GM19397 (cell line): ENCODE data around the gene LRRTM3.

Experiments
- ATAC-seq: cut with Tn5 transposase; IDR thresholded peaks from one replicate; pipeline ENCODE4 v1.9.1; 2021; ENCODE audit warnings: mild to moderate bottlenecking, moderate library complexity; ENCODE audit not compliant: unreplicated experiment

Gene LRRTM3

DNA sequence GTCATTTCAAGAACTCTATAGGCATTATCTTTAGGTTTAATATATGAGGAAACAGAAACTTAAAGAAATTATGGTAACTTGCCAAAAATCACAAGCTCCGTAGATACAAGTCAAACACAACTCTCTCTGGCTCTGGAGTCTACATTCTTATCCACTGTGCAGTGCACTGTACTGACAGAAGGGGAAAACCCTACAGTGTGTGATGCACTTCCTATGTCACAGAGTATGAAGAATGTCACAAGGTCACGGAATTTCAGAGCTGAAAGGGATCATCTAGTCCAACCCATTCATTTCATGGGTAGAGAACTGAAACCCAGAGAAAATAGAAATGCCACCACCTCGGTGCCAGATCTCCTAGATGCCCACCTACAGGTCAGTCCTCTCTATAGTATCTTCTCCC, 86.1 kb downstream of the LRRTM3 start:
- ATAC-seq, result no peak

DNA sequence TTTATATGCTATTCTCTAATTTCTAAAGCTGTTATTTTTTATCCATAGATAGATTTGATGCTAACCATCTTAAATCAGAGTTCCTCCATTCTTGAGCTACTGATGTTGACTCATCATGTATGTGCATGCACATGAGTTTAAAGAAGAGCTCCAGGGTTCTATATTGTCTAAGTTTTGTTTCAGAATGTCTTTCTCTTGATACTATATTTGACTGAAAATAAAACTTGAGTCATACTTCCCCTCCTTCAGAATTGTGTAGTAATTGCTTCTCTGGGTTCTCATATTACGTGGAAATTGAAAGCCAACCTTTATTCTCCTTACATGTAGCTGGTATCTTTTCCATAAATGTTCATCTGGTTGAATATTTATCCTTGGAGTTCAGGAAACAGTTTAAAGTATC, 89.4 kb downstream of the LRRTM3 start:
- no peak for ATAC-seq

DNA sequence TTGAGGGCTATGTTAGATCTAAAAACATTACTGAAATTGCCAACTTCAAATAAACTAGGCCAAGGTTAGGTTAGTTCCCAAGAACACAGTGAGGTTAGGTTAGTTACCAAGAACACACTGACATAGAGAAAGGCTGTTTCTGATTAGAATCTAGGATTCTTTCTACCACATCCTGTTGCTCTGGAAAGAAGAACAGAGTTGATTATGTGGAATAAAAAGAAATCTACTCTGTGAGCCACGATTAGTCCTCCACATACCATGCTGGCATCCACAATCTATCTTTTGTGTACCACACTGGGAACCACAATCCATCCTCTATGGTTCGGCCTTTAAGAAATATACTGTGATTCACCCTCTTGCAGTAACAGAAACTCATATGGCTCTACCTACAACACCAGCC, 91.4 kb downstream of the LRRTM3 start:
- ATAC-seq, result no peak

DNA sequence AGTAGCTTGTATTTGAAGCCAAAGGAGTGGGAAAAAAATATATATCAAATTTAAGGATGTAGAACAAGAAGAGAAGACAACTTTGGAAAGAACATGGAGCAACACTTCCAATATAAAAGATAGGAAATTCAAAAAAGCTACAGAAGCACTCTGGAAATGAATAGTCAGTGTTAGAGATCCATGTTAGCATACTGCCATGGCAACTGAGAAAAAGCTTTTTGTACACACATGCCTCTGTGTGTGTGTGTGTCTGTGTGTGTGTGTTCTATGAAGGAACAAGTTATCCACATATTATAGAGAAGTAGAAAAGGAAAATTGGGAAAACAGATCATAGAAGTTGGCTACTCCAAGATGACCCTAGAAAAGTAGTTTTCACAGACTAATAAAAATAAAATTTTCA, 96.3 kb downstream of the LRRTM3 start:
- ATAC-seq, result no peak

DNA sequence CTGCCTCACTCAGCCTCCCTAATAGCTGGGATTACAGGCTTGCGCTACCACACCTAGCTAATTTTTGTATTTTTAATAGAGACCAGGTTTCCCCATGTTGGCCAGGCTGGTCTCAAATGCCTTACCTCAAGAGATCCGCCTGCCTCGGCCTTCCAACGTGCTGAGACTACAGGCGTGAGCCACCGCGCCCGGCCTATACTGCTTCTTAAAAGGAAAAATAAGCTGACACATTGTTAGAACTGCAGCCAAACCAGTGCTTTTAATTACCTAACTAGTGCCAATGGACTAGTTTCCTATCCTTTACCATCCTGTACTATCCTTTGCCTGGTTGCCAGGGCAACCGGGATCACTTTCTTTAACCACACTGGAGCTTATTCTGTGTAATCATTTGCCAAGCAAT, 108.0 kb downstream of the LRRTM3 start:
- no peak for ATAC-seq

DNA sequence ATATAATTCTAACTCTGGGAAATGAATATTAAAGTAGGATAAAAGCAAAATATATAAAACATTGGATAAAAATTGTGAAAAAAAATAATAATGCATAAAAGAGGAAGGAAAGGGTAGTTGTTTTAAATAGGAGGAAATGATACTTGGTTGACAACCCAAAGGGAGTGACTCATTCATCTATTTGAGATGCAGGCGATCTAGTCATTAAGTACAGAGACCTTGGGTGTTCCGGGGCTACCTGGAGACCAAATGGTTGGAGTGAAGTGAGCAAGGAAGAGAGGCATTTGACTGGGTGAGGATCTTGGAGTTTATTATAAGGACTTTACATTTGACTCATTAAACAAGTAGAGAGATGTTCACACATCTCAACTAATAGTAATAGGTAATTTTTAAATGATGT, 111.0 kb downstream of the LRRTM3 start:
- ATAC-seq, result no peak

DNA sequence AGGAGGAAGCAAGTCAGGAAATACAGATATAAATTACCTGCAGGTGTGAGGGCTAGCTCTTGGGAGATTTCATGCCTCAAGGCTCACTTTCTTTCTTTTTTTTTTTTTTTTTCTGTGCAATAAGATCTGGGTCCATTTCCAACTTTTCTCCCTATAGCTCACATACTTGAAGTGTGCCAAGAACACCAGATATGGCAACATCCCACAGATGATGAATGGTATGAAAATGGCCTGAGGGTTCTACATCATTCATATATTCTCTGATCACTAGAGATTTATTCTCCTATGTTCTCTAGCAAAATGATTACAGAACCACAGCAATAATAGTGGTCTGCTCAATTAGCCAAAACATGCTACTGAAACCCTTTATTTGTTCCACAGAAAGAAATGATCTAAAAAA, 117.2 kb downstream of the LRRTM3 start:
- no peak for ATAC-seq

DNA sequence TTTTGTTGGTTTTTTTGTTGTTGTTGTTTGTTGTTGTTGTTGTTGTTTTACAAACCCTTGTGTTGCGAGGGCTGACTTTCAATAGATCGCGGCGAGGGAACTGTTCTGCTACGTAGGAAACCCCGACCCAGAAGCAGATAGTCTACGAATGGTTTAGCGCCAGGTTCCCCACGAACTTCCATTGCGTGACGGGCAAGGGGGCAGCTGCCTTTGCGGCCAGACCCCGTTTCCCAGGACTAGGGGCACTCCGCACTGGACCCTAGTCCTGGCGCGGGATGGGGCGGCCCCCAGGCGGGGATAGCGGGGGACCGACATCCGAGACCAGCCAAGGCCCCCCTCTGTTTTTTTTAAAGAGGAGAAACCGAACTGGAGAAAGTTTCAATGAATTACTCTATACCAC, 119.6 kb downstream of the LRRTM3 start:
- no peak for ATAC-seq

DNA sequence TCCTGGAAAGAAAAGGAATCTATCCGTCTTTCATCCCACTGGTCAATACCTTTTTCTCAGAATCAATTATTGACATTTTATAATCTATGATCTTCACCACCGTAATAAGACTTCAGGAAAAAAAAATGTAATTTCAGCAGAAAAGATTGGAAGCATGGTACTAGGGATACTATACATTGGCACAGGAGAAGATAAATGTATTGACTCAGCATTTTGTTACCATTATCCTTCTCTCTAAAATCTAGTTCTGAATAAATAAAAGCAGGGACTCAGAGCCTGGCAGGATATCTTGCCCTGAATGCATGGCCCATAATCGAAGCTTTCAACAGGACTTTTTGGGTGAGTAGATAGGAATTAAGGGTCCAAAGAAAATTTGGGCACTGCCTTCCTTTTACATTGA, 120.7 kb downstream of the LRRTM3 start:
- ATAC-seq, result no peak

DNA sequence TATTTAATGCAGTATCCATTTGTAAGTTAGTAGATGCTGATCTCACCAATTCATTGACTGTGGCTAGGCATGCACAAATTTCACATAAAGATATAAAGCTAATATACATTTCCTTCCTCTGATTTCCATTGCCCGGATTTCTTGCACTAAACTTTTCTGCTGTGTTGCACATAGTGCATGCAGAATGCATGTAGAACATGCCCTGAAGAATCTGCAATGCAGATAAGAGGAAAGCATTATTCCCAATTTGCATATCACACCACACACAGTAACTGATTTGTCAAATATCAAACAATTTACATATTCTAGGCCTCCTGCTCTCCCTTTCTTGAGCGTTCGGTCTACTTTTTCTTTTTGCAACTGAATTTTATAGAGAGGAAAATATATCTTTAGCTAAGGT, 124.2 kb downstream of the LRRTM3 start:
- ATAC-seq, result no peak

DNA sequence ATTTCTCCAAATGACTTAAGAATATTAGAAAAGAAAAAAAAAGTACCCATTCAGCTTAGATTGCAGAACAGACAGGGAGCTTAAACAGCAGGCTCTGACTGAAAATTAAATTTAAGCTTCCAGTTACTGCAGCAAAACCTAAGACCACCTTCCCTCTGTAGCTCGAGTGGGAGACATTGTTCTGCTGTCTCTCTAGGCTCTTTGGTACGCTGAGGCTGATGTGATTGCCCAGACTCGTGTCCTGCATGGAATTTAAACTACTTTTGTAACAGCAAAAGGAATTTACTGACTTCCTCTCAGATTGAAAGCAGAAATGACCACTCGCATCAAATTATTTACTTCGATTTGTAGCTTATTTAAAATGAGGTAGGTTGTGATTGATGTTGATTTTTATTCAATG, 124.6 kb downstream of the LRRTM3 start:
- no peak for ATAC-seq

DNA sequence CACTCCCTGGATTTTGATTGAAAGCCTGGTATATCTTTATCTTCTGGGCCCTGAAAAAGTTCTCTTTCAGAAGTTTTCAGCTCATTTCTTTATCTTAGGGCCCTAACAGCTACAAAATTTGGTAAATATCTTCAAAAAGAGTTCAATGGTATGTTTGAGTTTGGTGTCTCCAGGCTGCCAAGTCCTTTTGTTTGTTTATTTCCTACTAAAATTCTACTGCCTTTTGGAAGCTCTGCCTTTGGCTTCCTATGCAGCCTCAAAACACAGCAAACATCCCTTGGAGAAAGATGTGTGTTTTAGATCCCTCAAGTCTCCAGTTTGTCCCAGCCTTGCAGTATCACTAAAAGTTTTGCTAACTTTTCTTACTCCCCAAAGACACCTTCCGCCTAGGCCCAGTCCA, 146.8 kb downstream of the LRRTM3 start:
- ATAC-seq, result no peak

DNA sequence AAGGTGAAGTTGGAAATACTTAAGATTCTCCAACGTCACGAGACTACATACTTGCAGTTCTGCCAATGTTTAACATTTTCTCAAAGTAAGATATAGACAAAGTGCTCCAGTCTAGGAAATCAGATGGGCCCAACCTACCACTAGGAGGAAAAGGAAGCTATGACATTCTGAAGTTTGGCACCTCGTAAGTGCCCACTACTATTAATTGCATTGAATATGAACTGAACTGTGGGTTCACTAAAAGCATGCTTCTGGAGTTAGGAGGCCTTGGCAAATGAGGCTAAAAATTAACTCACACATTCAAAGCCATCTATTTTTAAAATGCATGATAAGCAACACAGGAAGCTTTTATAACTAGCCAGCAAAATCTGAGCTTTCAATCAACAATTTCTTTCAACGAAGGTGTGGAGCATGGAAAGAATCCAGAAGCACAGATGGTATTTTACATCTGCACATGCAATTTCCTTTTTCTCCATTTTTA, 149.7 kb downstream of the LRRTM3 start:
- no peak for ATAC-seq

DNA sequence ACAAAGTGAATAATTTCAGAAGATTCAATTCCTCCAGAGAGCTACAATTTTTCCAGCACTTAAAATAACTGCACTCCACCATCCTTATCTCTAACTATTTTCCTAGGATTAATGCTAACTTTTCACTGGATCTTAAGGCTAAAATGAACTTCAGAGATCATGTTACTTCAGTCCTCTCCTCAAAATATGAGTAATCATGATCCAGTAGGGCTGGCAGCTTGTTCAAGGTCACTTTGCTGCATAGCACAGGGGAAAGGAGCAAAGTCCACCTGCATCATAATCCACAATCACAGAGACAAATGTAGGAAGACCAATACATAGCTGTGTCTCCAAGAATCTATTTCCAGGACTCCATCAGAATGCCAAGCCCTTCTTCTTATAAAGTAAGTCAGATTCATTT, 150.3 kb downstream of the LRRTM3 start:
- no peak for ATAC-seq

DNA sequence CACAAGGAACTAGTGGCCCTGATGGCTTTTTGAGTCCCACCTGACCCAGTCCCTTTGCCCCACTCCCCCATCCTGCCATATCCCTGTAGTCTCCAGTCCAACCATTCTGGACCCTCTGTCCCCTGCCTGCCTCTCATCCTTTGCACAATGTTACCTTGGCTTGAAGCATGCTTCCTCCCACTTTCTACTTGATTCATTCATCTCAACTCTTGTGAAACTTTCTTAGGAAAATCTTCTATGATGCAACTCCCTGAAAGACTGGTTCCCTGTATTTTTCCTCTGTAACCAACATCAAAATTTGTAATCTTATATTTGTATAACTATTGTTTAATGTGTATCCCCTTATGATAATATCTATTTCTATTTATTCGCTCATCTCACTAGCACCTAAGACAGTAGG, 151.5 kb downstream of the LRRTM3 start:
- no peak for ATAC-seq

DNA sequence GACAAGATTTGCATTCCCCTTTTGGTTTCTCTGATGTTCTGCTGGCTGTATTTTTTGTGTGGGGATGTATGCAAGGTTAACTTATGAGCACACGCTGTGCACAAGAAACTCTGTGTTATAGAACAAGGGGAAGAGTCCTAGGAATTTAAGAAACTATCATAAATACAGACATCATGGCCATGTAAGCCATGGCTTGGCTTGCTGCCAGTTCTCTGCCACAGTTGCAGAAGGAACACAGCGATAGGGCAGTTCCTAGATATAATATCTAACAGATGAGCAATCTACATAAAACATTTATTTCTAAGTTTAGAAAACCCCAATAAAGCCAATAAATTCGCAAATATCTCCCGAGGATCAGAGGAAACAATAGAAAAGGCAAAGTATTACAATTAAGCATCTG, 153.3 kb downstream of the LRRTM3 start:
- ATAC-seq, result no peak

DNA sequence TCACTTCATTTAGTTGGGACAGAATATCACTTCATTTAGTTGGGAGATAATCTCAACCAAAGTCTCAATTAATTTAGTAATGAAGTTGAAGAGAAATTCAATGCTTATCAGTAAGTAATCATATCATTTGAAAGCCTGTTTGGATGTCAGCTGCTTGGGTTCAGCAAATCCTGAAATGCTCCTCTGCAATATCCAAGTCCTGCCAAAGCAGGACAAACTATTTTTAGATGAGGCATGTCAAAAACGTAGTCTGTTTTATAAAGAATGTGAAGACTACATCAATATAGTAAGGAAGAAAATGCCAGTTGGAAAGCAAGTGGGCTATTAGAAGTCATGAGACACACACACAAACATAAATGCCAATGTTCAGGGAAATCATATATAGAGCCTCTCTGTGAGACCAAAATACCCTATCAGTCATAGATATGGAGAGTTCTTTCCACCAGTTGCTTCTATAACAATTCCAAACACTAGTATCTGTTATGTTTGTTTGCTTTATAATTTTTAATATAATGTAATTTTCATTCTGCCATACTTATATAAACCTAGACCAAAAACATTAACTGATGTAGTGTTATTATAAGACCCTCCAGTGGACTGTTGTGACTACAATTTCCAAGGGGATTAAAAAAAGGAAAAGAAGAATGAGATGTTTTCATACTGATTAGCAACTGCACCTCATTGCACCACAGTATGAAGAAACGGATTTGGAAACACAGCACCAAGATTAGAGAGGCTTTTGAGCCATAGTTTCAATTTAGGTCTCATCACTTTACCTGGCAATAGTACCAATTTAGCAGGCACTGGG, 160.7 kb downstream of the LRRTM3 start:
- no peak for ATAC-seq

DNA sequence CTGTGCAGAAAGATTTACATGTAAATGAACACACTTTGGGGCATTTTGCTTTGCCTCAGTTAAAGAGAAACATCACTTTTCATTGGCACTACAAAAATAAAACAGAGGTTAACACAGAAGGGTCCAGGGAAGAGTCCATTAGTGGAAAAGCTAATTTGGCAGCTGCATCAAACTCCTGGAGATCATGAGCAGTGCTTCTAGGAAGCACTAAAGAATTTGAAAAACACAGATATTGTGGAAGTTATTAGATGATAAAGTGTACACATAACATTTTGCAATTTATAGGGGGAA, 161.2 kb downstream of the LRRTM3 start:
- no peak for ATAC-seq

DNA sequence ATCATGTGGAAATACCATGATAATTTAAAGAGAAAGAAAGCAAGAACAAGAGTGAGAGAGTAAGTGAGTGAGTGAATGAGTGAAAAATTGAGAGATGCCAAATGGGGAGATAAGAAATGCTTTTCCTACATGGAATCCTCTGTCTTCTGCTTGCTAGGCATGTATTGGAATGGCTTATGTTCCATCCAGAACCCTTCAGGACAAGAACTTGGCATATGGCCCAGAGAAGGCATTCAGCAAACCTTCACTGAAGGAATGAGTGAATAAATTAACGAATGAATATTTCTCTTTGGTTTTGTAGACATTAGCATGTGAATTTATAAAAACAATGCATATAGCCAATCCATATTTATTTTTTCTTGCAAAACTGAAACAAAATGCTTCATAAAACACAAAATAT, 162.2 kb downstream of the LRRTM3 start:
- ATAC-seq, result no peak

DNA sequence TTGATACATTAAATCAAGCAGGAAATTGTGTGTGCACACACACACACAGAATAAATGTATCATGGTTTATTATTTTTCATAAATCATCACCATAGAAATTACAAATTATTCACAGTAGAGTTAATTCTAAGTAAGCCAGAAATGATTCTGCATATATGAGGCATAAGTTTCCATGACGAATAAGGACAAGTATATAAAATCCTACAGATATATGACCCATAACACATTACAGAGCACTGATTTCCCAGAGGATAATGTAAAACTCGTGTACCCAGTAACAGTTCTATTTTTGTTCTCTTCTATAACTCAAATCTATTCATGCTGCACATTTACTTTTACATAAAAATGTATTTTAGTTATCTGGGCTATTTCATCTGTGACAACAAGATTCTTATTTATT, 169.7 kb downstream of the LRRTM3 start:
- no peak for ATAC-seq

DNA sequence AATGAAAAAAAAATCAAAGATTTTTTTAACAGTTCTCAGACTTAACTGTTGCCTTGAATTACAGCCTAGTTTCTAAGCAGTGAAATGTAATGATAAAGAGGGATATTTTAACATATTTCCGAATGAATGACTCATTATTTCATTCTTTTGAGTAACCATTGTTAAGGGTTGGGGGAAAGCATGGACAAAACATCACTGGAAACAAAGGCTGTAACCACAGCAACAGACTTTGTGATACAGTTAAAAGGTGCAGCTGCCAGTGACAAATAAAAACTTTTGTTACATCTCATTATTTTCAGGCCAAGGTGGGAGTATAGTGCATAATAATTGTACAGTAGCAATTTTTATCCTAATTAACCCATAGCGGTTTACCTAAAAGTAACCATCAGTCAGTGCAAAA, 172.6 kb downstream of the LRRTM3 start:
- ATAC-seq, result no peak

DNA sequence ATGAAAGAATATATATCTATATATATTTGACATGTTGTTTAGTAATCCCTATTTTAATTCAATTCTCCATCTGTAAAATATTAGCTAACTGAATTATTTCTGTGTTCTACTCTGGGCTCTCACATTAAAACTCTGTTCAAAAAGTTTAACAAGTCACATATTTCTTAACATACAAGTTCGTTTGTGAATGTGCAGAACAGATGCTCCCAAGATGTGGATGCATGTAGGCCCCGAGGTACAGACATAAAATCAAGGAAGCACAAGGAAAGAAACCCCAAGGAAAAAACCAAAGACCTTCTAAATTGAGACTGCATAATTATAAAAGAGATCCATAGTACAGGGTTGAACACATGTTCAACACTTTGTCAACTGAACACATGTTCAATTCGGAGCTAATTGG, 175.1 kb downstream of the LRRTM3 start:
- ATAC-seq, result no peak

DNA sequence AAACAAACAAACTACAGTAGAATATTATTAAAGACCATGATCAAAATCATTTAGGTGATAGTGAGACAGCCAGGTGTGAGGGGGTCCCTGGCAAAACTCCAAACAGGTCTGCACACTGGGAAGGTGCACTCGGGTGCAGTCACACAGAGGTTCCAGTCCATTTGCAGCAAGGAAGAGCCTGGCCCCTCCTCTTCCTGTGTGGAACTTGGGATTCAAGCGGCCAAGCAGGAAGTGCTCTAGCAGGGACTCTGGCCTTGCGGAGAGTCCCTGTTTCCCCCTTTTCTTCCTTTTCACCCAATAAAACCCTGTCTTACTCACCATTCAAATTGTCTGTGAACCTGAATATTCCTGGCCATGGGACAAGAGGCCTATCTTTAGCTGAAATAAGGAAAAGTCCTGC, 181.8 kb downstream of the LRRTM3 start:
- no peak for ATAC-seq
